Tibial nerve (tissue), 4 donors: ENCODE results near the gene SULF2. TPM values are rescaled to one million over a fixed set of nuclear protein-coding genes. Genes with fewer than 3 reads are reported as not detected.

Experiments used
- DNase-seq, 2 donors: peaks; one replicate each; pipeline ENCODE4 v3.0.0-alpha.2; 2019; ENCODE audit warnings: low spot score in 2 of 2
- H3K27ac ChIP-seq, 4 donors: fragments of 200-600 bp; sonication (generic) in 3 of 4; one replicate each; pipeline ENCODE4 v1.5.1; 2017 to 2019; ENCODE audit warnings: mild to moderate bottlenecking in 1 of 4
- H3K27me3 ChIP-seq, 2 donors: fragments of 200-600 bp; sonication (generic) in 1 of 2; one replicate each; pipeline versions ENCODE4 v1.5.1 to v1.6.0; 2017 to 2019
- H3K36me3 ChIP-seq, 3 donors: fragments of 200-600 bp; sonication (generic); one replicate each; pipeline ENCODE4 v1.5.1; 2018 to 2019
- H3K4me1 ChIP-seq, 4 donors: fragments of 200-600 bp; sonication (generic) in 3 of 4; one replicate each; pipeline ENCODE4 v1.5.1; 2017 to 2019
- H3K4me3 ChIP-seq, 4 donors: fragments of 200-600 bp; sonication (generic) in 3 of 4; one replicate each; pipeline ENCODE4 v1.5.1; 2017 to 2019; ENCODE audit warnings: mild to moderate bottlenecking in 1 of 4, moderate library complexity in 1 of 4
- H3K9me3 ChIP-seq, 4 donors: fragments of 200-600 bp; sonication (generic) in 3 of 4; one replicate each; pipeline ENCODE4 v1.5.1; 2017 to 2019
- CTCF ChIP-seq, 5 experiments: fragments of 200-600 bp in 3 of 5; fragments of 450-650 bp in 2 of 5; sonication (generic) in 3 of 5; IDR thresholded peaks; one replicate each; pipeline ENCODE4 v1.5.1; 2016 to 2019; ENCODE audit warnings: antibody characterized with exemption in 5 of 5, mild to moderate bottlenecking in 3 of 5, moderate library complexity in 2 of 5
- EP300 ChIP-seq, 2 donors: sonication (generic); formaldehyde crosslinking; IDR thresholded peaks; one replicate each; pipeline ENCODE4 v1.6.1; 2017; ENCODE audit warnings: antibody characterized with exemption in 2 of 2, mild to moderate bottlenecking in 1 of 2
- POLR2A ChIP-seq, 2 donors: fragments of 450-650 bp; IDR thresholded peaks; one replicate each; pipeline ENCODE4 v1.6.1; 2017; ENCODE audit warnings: antibody characterized with exemption in 2 of 2, mild to moderate bottlenecking in 2 of 2, moderate library complexity in 2 of 2
- WGBS, 2 donors: methylation state at CpG; one replicate each; pipeline ENCODE4 v1.1.5; 2018; 5-methylcytosine and 5-hydroxymethylcytosine counted together
- total RNA-seq, 4 donors: library from RNA; depleted of rRNA; stranded (reverse); fragments of >200 nt; gene quantifications; one replicate each; pipeline ENCODE4 v1.1.0, GENCODE V29; 2016

The SULF2 gene
- total RNA-seq, 4 donors from 2014 or later = 40.9 to 75.3 (median 59.8) TPM

- 74 to 76% methylated on average over 21 of the region's 21 CpGs for WGBS, 2 donors
- no peak overlapping the region for H3K27ac ChIP-seq
- H3K4me1 ChIP-seq = peaks cover 0 to 10% (median 0%) of the 10 kb centered on the region in 4 donors
- H3K9me3 ChIP-seq = no peaks in the 10 kb centered on the region
- H3K36me3 ChIP-seq = peaks cover 0 to 4% (median 0%) of the 10 kb centered on the region in 3 donors
- H3K4me3 ChIP-seq = no peak overlapping the region
- no peak for TF ChIP-seq POLR2A (IDR thresholded peaks at IDR 0.05)
- no peak for TF ChIP-seq EP300 (IDR thresholded peaks at IDR 0.05)
- TF ChIP-seq CTCF (IDR thresholded peaks at IDR 0.05) = no peak
- no peak for DNase-seq
- H3K27me3 ChIP-seq = no peaks in the 10 kb centered on the region
Measured at GRCh38 chr20:47758517-47759450, 26.5 kb downstream of the SULF2 start.

- H3K9me3 ChIP-seq = no peaks in the 10 kb centered on the region
- TF ChIP-seq POLR2A (IDR thresholded peaks at IDR 0.05) (no peak), CTCF (IDR thresholded peaks at IDR 0.05) (no peak), EP300 (IDR thresholded peaks at IDR 0.05) (no peak)
- 64 to 76% methylated on average over 31 to 32 of the region's 32 CpGs for WGBS, 2 donors
- H3K27me3 ChIP-seq = no peaks in the 10 kb centered on the region
- no peak overlapping the region for H3K4me3 ChIP-seq
- no peak for DNase-seq
- no peak overlapping the region for H3K27ac ChIP-seq
- H3K4me1 ChIP-seq = no peaks in the 10 kb centered on the region
- peaks cover 0 to 4% (median 0%) of the 10 kb centered on the region in 3 donors for H3K36me3 ChIP-seq
Measured at GRCh38 chr20:47757145-47758035, 27.9 kb downstream of the SULF2 start.

- 93 to 95% methylated on average over 10 of the region's 10 CpGs for WGBS, 2 donors
- TF ChIP-seq EP300 (IDR thresholded peaks at IDR 0.05) (no peak), CTCF (IDR thresholded peaks at IDR 0.05) (no peak)
- no peak for DNase-seq
- Histone ChIP-seq H3K36me3 (peaks cover 0 to 4% (median 0%) of the 10 kb centered on the region in 3 donors), H3K4me1 (peaks cover 0 to under 1% (median 0%) of the 10 kb centered on the region in 4 donors), H3K27ac (no peak overlapping the region), H3K27me3 (no peaks in the 10 kb centered on the region), H3K9me3 (no peaks in the 10 kb centered on the region), H3K4me3 (no peak overlapping the region)
Measured at GRCh38 chr20:47754946-47755652, 30.2 kb downstream of the SULF2 start.

- Histone ChIP-seq H3K9me3 (no peaks in the 10 kb centered on the region), H3K36me3 (peaks cover 0 to 4% (median 0%) of the 10 kb centered on the region in 3 donors), H3K27me3 (no peaks in the 10 kb centered on the region), H3K27ac (no peak overlapping the region), H3K4me3 (no peak overlapping the region), H3K4me1 (peaks cover 0 to 8% (median 2%) of the 10 kb centered on the region in 4 donors)
- TF ChIP-seq EP300 (IDR thresholded peaks at IDR 0.05) = no peak
- no peak for TF ChIP-seq CTCF (IDR thresholded peaks at IDR 0.05)
- no peak for TF ChIP-seq POLR2A (IDR thresholded peaks at IDR 0.05)
- no peak for DNase-seq
- 79 to 88% methylated on average over 2 of the region's 2 CpGs for WGBS, 2 donors
Measured at GRCh38 chr20:47754388-47754715, 30.9 kb downstream of the SULF2 start.
